A549 (cell line): ENCODE data around the gene HOXA4. TPM values are rescaled to one million over a fixed set of nuclear protein-coding genes. Genes with fewer than 3 reads are reported as not detected.

ENCODE experiments used
- ATAC-seq, 2 experiments: fragments of 200-7000 bp in 1 of 2; fragments of >200 bp in 1 of 2; cut with Nextera tagmentation in 1 of 2; cut with Tn5 transposase in 1 of 2; 3 replicates each; pipeline versions ENCODE4 v1.8.0 to v1.9.1; 2018 to 2020; ENCODE audit warnings: mild to moderate bottlenecking in 1 of 2, moderate library complexity in 1 of 2
- CTCF ChIA-PET: fragments of 300-600 bp; sonication (Branson Sonifier 250); formaldehyde crosslinking; extraction: SDS; loops from one replicate; lab custom pipeline; 2021; ENCODE audit warnings: antibody characterized with exemption, inconsistent platforms; lab: Yijun Ruan, JAX
- POLR2A ChIA-PET: fragments of 350-600 bp; formaldehyde crosslinking; extraction: SDS; loops from one replicate; lab custom pipeline; 2021; ENCODE audit warnings: antibody characterized with exemption, inconsistent platforms; lab: Yijun Ruan, JAX
- DNase-seq, 2 experiments: peaks; one replicate each; pipeline versions ENCODE4 v3.0.0 to v3.0.0-alpha.2; 2011 to 2016; ENCODE audit warnings: low read depth in 1 of 2, low spot score in 1 of 2
- FAIRE-seq: peaks from 2 replicates; lab custom pipeline; 2011; peaks lifted over from hg19 to GRCh38; lab: Jason Lieb, UNC
- H3K27ac ChIP-seq, 2 experiments: fragments of >200 bp; sonication (Bioruptor Twin); formaldehyde crosslinking; 3 replicates each; pipeline ENCODE4 v1.5.1; 2016 to 2017
- H3K4me1 ChIP-seq: fragments of >200 bp; sonication (Bioruptor Twin); formaldehyde crosslinking; 3 replicates; pipeline ENCODE4 v1.6.1; 2016
- H3K4me2 ChIP-seq: fragments of >200 bp; sonication (Bioruptor Twin); formaldehyde crosslinking; 3 replicates; pipeline ENCODE4 v1.6.1; 2016
- H3K4me3 ChIP-seq: fragments of >200 bp; sonication (Bioruptor Twin); formaldehyde crosslinking; 3 replicates; pipeline ENCODE4 v1.5.1; 2016
- H3K9me3 ChIP-seq: fragments of >200 bp; sonication (Bioruptor Twin); formaldehyde crosslinking; 3 replicates; pipeline ENCODE4 v1.6.1; 2016
- BHLHE40 ChIP-seq: IDR thresholded peaks from 2 replicates; pipeline ENCODE4 v1.6.1; 2012; ENCODE audit warnings: low read depth, low read length, inconsistent platforms
- CEBPB ChIP-seq, 2 experiments: fragments of >200 bp in 1 of 2; sonication (Bioruptor Twin) in 1 of 2; formaldehyde crosslinking in 1 of 2; IDR thresholded peaks; 2 replicates each; pipeline ENCODE4 v1.6.1; 2012 to 2016
- CTCF ChIP-seq: fragments of >200 bp; sonication (Bioruptor Twin); formaldehyde crosslinking; IDR thresholded peaks from 3 replicates; pipeline ENCODE4 v1.5.1; 2016
- FOSB ChIP-seq: fragments of 250-450 bp; sonication (Bioruptor Pico); IDR thresholded peaks from 2 replicates; pipeline ENCODE4 v1.5.0; 2020; ENCODE audit warnings: mild to moderate bottlenecking, moderate library complexity
- FOXS1 ChIP-seq: fragments of 250-450 bp; sonication (Bioruptor Pico); IDR thresholded peaks from 2 replicates; pipeline ENCODE4 v1.5.0; 2020; ENCODE audit warnings: mild to moderate bottlenecking, moderate library complexity
- HMGXB4 ChIP-seq: fragments of 250-450 bp; sonication (Bioruptor Pico); IDR thresholded peaks from 2 replicates; pipeline ENCODE4 v1.5.0; 2021; ENCODE audit warnings: mild to moderate bottlenecking, moderate library complexity, borderline replicate concordance
- HOXB13 ChIP-seq: fragments of 250-450 bp; sonication (Bioruptor Pico); IDR thresholded peaks from 2 replicates; pipeline ENCODE4 v1.5.0; 2020; ENCODE audit warnings: low read depth, mild to moderate bottlenecking, moderate library complexity
- HOXB5 ChIP-seq: fragments of 250-450 bp; sonication (Bioruptor Pico); IDR thresholded peaks from 2 replicates; pipeline ENCODE4 v1.5.0; 2020; ENCODE audit warnings: mild to moderate bottlenecking, moderate library complexity
- JUN ChIP-seq, 2 experiments: fragments of >200 bp; sonication (Bioruptor Twin); formaldehyde crosslinking; IDR thresholded peaks; 2 replicates in 1 of 2; 3 replicates in 1 of 2; pipeline ENCODE4 v1.6.1; 2016 to 2017
- KDM1A ChIP-seq: fragments of 200-600 bp; sonication (generic); IDR thresholded peaks from 2 replicates; pipeline ENCODE4 v1.6.1; 2016; ENCODE audit warnings: low read depth, mild to moderate bottlenecking
- KDM5A ChIP-seq: fragments of 200-600 bp; sonication (generic); IDR thresholded peaks from 2 replicates; pipeline ENCODE4 v1.6.1; 2016; ENCODE audit warnings: antibody characterized with exemption, mild to moderate bottlenecking
- MYC ChIP-seq: IDR thresholded peaks from 2 replicates; pipeline ENCODE4 v1.6.1; 2012; ENCODE audit warnings: mild to moderate bottlenecking, inconsistent platforms, low read length, improper control_type of control experiment, borderline replicate concordance
- NPAS2 ChIP-seq: fragments of 250-450 bp; sonication (Bioruptor Pico); IDR thresholded peaks from 2 replicates; pipeline ENCODE4 v1.8.0; 2022; ENCODE audit warnings: mild to moderate bottlenecking, moderate library complexity, borderline replicate concordance
- PHF8 ChIP-seq: fragments of 200-600 bp; sonication (generic); IDR thresholded peaks from 2 replicates; pipeline ENCODE4 v1.6.1; 2016; ENCODE audit warnings: low read depth, mild to moderate bottlenecking, antibody characterized with exemption, moderate library complexity, borderline replicate concordance
- POLR2A ChIP-seq: IDR thresholded peaks from 2 replicates; pipeline ENCODE4 v1.6.1; 2012; ENCODE audit warnings: mild to moderate bottlenecking, low read length
- RAD21 ChIP-seq, 2 experiments: fragments of >200 bp in 1 of 2; sonication (Bioruptor Twin) in 1 of 2; formaldehyde crosslinking in 1 of 2; IDR thresholded peaks in 1 of 2; conservative IDR thresholded peaks in 1 of 2; 2 replicates in 1 of 2; 3 replicates in 1 of 2; pipeline ENCODE4 v1.6.1; 2012 to 2018; ENCODE audit warnings: inconsistent platforms in 1 of 2
- REST ChIP-seq: fragments of 200-600 bp; sonication (generic); IDR thresholded peaks from 2 replicates; pipeline ENCODE4 v1.6.1; 2016; ENCODE audit warnings: antibody characterized with exemption, mild to moderate bottlenecking, moderate library complexity
- RFX5 ChIP-seq: fragments of 450-650 bp; IDR thresholded peaks from 2 replicates; pipeline ENCODE4 v1.7.1; 2014; ENCODE audit warnings: antibody characterized with exemption, mild to moderate bottlenecking, moderate library complexity
- SMC3 ChIP-seq: fragments of >200 bp; sonication (Bioruptor Twin); formaldehyde crosslinking; IDR thresholded peaks from 3 replicates; pipeline ENCODE4 v1.6.1; 2018; ENCODE audit warnings: inconsistent platforms
- SREBF2 ChIP-seq: fragments of 450-650 bp; IDR thresholded peaks from 2 replicates; pipeline ENCODE4 v1.6.1; 2014; ENCODE audit warnings: mild to moderate bottlenecking, moderate library complexity
- ZNF302 ChIP-seq: fragments of 250-450 bp; sonication (Bioruptor Pico); IDR thresholded peaks from 2 replicates; pipeline ENCODE4 v1.9.0; 2021; ENCODE audit warnings: inconsistent platforms, mild to moderate bottlenecking, moderate library complexity
- WGBS: methylation state at CpG from one replicate; pipeline ENCODE4 v1.1.6; 2017; ENCODE audit errors: missing lambda C conversion rate; 5-methylcytosine and 5-hydroxymethylcytosine counted together
- polyA plus RNA-seq, 4 experiments: library from polyadenylated mRNA; depleted of rRNA in 3 of 4; stranded (reverse); fragments of >200 nt; fragmentation: RNase III in 1 of 4; extraction: RNeasy Plus Mini Kit Qiagen cat#74134 plus additional on column Dnase treatment in 1 of 4; gene quantifications; 2 replicates in 3 of 4; 3 replicates in 1 of 4; pipeline ENCODE4 v1.2.3, GENCODE V29; 2011 to 2017
- TF ChIP-seq, protein P1 (sequence below): IDR thresholded peaks from 2 replicates; pipeline ENCODE4 v1.6.1; 2012; ENCODE audit warnings: low read depth, borderline replicate concordance
- TF ChIP-seq, protein P2 (sequence below): fragments of >200 bp; sonication (Bioruptor Twin); formaldehyde crosslinking; IDR thresholded peaks from 2 replicates; pipeline ENCODE4 v1.6.1; 2016
- TF ChIP-seq, protein P3 (sequence below): IDR thresholded peaks from 2 replicates; pipeline ENCODE4 v1.6.1; 2012
- TF ChIP-seq, protein P4 (sequence below): IDR thresholded peaks from 2 replicates; pipeline ENCODE4 v1.6.1; 2012

Gene HOXA4
- polyA plus RNA-seq, 2 of the 4 experiments (the other 2 are of a cell fraction) = 2.1 to 2.6 TPM

GRCh38 chr7:27150568-27151340 is 20.2 kb upstream of the HOXA4 start:
- H3K4me3 ChIP-seq = peak overlapping the region; percentile 49
- H3K4me2 ChIP-seq = peak overlapping the region; percentile 90
- TF ChIP-seq MYC = no peak
- TF ChIP-seq JUN (IDR thresholded peaks at IDR 0.05) = peak; percentile 18 to 63; a peak in 3 of 5 replicates
- peak; percentile 69 for TF ChIP-seq SMC3
- TF ChIP-seq RAD21 (conservative IDR thresholded peaks at IDR 0.05 in 1 of 2, IDR thresholded peaks at IDR 0.05 in 1 of 2) = peak; percentile 31 to 55; a peak in 4 of 5 replicates
- TF ChIP-seq, protein P1, sequence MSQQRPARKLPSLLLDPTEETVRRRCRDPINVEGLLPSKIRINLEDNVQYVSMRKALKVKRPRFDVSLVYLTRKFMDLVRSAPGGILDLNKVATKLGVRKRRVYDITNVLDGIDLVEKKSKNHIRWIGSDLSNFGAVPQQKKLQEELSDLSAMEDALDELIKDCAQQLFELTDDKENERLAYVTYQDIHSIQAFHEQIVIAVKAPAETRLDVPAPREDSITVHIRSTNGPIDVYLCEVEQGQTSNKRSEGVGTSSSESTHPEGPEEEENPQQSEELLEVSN = no peak
- peak; percentile 78 for TF ChIP-seq CTCF
- no peak for TF ChIP-seq KDM5A
- no peak for TF ChIP-seq FOSB (CRISPR knock-in tag)
- TF ChIP-seq ZNF302 (CRISPR knock-in tag) = no peak
- TF ChIP-seq RFX5 = peak; percentile 60; the same call in 1 of the 2 replicates
- TF ChIP-seq PHF8 = peak; percentile 23; the same call in 1 of the 2 replicates
- TF ChIP-seq REST = peak; percentile 83
- TF ChIP-seq POLR2A = peak; percentile 56
- TF ChIP-seq BHLHE40 = no peak
- TF ChIP-seq, protein P2, sequence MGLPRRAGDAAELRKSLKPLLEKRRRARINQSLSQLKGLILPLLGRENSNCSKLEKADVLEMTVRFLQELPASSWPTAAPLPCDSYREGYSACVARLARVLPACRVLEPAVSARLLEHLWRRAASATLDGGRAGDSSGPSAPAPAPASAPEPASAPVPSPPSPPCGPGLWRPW = no peak
- TF ChIP-seq NPAS2 (CRISPR knock-in tag) = no peak
- no peak for TF ChIP-seq HMGXB4 (CRISPR knock-in tag)
- 0 out of 2 replicates have a peak, but pooled peaks have one; percentile 35 for TF ChIP-seq HOXB13 (CRISPR knock-in tag)
- TF ChIP-seq SREBF2 = no peak
- TF ChIP-seq KDM1A = no peak
- TF ChIP-seq CEBPB (IDR thresholded peaks at IDR 0.05) = 0 out of 4 replicates have a peak, but pooled peaks of 1 of the 2 experiments have one; percentile 3
- TF ChIP-seq, protein P3, sequence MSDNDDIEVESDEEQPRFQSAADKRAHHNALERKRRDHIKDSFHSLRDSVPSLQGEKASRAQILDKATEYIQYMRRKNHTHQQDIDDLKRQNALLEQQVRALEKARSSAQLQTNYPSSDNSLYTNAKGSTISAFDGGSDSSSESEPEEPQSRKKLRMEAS = peak; percentile 83; the same call in 1 of the 2 replicates
- TF ChIP-seq, protein P4, sequence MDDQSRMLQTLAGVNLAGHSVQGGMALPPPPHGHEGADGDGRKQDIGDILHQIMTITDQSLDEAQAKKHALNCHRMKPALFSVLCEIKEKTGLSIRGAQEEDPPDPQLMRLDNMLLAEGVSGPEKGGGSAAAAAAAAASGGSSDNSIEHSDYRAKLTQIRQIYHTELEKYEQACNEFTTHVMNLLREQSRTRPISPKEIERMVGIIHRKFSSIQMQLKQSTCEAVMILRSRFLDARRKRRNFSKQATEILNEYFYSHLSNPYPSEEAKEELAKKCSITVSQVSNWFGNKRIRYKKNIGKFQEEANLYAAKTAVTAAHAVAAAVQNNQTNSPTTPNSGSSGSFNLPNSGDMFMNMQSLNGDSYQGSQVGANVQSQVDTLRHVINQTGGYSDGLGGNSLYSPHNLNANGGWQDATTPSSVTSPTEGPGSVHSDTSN = peak; percentile 79
- peak; percentile 92 for TF ChIP-seq HOXB5 (CRISPR knock-in tag)
- TF ChIP-seq FOXS1 (CRISPR knock-in tag) = no peak
- FAIRE-seq (no peak), ATAC-seq (peak; percentile 92 to 93), DNase-seq (peak; percentile 81 to 91)
- ChIA-PET POLR2A (interaction anchor here (0.5 to 2.1 kb wide), 9 partner anchors 10 to 950 kb away, joined by 3 to 14 read pairs (median 4); partner anchors contain the start of gene HNRNPA2B1), CTCF (interaction anchor here (0.5 to 11.1 kb wide), 36 partner anchors 8 to 1258 kb away, joined by 3 to 160 read pairs (median 5); partner anchors contain the start of genes HIBADH, HOXA5 and HOXA9)
- 20% methylated on average over 21 of the region's 58 CpGs for WGBS
- peaks cover 16% of the 10 kb centered on the region for H3K4me1 ChIP-seq
- H3K27ac ChIP-seq = peak overlapping the region; percentile 88 to 90
- no peaks in the 10 kb centered on the region for H3K9me3 ChIP-seq
